HG03103 (cell line): ENCODE results near the gene BLOC1S3.

ENCODE experiments used
- ATAC-seq: cut with Tn5 transposase; IDR thresholded peaks from one replicate; pipeline ENCODE4 v1.9.1; 2021; ENCODE audit warnings: low read depth; ENCODE audit not compliant: unreplicated experiment

BLOC1S3 gene

GRCh38 chr19:45160870-45161737, 17.5 kb upstream of the BLOC1S3 start, which contains the start of gene NKPD1:
TSS of gene NKPD1 (minus strand) at chr19:45160982. CDS start at chr19:45160150, 832 bp downstream.
- ATAC-seq, result no peak

- no peak for ATAC-seq
Observed at GRCh38 chr19:45161738-45162607, 16.6 kb upstream of the BLOC1S3 start.

DNA sequence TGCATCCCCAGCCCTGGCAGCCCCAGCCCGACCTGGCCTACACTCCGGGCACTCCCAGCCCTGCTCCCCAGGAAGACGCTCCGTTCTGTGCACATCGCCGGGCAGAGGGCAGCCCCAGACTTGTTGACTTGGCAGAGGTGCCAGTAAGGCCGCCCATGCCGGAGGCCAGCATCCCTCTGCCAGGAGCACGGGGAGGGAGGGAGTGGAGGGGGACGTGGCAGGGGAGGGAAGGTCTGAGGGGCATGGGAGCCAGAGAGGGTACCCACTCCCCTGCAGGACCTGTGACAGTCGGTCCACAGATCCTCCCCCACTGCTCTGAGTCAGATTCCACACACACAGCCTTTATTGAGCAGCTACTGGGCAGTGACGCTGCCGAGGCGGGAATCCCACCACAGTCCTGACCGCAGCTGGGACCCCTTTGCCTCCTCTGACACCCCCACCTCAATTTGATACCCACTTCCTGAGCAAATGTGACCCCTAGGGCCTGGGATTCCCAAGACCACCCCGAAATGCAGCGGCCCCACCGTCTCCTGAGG, 15.9 kb upstream of the BLOC1S3 start:
- no peak for ATAC-seq

DNA sequence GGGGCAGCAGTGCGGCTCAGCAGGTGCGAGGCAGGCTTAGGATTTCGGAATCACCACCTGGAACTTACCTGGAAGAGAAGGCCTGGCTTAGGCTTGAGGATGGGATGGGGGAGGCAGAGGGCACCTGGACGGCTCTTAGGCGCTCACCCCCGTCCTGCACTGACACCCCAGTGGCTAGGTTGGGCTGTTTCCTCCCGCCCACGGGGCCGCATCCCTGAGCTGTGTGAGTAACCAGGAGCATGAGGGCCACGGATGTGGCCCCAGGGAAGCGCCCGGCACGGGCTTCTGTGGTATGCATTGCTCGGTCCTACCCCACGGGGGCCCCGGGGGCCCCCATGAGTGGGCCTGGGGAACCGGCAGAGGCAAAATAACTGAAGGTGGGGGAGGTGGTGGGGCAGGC, 15.4 kb upstream of the BLOC1S3 start:
- no peak for ATAC-seq

DNA sequence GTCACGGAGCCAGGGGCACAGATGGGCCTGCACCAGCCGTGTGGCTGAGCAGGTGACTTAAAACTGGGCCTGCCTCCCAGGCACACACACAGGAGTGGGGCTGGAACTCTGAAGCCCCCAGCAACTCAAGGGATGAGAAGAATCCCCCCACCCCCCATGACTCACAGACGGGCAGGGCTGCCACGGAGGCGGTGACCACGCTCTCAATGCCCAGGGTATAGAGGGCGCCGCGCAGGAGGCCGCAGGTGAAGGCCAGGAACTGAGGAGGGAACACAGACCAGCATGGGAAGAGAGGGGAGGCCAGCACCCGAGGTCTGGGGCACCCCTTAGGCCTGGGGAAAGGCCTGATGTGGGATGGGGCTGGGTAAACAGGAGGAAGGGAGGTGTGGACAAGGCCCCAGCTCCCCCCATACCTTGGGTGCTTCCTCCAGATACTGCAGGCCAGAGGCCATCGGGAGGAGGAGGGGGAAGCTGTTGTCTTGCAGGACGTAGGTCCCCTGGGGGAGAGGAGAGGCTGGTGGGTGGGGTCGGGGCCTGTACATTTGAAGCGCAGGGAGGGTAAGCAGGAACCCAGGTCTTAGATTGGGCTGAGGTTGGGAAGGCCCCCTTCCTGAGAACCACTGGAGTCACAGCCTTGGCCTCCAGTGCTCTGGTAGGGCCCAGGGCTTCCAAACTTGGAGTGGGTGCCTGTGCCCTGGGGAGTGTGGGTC, 14.7 kb upstream of the BLOC1S3 start:
- no peak for ATAC-seq

DNA sequence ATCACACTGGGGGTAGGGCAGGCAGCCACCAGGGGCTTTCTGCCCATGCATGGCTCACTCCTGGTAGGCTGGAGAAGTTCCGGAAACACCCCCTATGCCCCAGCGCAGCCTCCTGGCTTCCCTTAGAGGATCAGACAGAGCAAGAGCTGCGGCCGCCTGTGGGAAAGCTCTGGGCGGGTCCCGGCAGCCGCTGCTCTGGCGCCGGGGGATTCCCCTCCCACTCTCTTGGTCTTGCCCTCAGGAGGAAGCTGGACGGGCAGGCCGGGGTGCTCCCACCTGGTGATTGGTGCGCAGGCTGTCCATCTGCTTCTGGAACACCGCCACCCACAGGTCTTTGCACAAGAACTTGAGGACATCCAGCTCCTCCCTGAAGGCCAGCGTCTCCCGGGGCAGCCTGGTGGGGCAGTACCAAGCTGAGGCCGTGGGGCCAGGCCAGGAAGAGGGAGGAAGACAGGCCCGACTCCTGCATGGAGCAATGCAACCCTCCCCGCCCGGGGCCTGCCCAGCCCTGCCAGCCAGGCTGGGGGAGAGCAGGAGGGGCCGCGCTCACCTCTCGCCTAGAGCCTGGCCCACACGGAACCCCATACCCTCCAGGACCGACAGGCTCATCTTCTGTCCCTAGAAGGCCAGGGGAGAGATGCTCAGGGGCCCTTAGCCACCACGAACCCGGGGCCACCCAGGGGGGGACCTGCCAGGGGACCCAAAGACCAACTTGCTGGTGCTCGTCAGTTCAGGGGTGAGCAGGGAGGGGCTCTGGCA, 13.8 kb upstream of the BLOC1S3 start:
- ATAC-seq, result no peak

DNA sequence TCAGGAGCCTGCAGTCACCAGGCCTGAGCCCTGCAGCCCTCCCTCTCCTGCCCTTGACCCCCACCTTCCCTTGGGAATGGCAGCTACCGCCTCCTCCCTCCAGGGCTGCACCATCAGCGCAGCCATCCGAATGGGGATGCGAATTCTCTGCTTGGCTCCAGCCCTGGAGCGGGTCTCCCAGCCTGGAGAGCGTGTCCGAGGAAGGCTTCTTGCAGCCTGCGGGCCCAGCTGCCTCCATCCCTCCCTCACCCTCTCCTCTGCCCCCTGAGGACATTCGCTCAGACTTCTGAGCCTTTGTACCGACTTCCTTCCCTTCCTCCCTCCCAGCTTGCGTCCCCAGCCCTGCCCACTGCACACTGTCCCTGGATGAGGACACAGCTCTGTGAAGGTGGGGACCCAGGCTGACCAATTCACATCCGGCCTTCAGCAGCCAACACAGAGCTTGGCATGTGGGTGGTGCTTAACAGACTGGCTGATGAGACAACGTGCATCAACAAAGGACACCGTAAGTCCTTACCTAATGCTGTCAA, 11.8 kb upstream of the BLOC1S3 start:
- no peak for ATAC-seq

- no peak for ATAC-seq
Observed at GRCh38 chr19:45168767-45169351, 9.7 kb upstream of the BLOC1S3 start.

- ATAC-seq, result no peak
Observed at GRCh38 chr19:45169602-45170001, 9.0 kb upstream of the BLOC1S3 start.

DNA sequence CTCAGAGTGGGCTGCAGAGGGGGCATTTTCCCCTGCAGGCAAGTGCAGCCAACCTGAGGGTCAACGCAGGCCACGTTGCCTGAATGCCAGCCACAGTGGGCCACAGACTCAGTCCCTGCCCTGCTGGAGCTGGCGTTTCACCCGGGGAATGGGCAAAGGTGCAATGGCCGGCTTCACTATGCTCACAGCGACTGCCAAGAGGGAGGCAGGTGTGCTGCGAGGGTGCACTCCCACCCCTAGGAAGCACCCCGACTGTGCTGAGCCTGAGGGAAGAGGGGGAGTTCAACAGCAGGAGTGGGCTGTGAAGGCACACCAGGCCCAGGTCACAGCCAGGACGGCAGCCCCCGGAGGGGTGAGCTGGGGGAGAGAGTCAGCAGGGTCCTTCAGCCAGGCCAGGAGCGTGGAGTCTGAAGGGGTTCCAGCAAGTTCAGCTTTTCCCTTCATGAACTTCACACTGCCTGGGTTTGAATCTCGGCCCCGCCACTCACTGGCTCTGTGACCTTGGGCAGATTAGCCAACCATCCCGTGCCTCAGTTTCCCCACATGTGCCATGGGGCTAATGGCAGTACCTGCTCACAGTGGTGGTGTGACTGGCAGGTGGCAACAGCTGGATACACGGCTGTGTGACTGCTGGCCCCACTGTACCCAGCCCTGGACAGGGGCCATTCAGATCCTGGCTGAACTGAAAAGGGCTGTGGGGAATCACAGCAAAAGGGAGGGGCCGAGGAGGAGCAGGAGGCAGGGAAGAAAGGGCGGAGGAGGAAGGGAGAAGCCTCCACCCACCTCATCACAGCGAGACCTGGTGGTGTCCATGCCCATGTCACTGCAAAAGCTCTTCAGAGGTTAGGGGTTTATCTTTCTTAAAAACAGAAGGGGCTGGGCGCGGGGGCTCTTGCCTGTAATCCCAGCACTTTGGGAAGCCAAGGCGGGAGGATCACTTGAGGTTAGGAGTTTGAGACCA, 8.2 kb upstream of the BLOC1S3 start:
- ATAC-seq, result no peak

- ATAC-seq, result no peak
Observed at GRCh38 chr19:45171211-45171623, 7.4 kb upstream of the BLOC1S3 start.

DNA sequence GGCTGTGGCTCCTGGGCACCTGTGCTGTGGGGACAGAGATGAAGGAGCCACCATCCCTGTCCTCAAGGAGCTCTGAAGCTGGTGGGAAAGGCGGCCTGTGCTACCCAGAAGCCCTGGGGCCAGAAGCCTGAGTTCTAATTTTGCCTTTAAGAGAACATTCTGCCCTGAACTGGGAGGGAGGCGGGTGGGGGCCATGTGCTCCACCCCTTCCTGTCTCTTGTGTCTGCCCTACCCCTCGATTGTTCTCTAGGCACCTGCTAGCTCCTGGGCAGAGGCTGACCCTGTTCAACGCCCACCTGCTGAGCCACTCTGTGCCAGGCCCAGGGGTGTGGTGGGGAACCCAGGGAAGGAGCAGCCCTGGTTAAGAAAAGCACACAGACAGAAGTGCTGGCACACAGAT, 6.4 kb upstream of the BLOC1S3 start:
- no peak for ATAC-seq

DNA sequence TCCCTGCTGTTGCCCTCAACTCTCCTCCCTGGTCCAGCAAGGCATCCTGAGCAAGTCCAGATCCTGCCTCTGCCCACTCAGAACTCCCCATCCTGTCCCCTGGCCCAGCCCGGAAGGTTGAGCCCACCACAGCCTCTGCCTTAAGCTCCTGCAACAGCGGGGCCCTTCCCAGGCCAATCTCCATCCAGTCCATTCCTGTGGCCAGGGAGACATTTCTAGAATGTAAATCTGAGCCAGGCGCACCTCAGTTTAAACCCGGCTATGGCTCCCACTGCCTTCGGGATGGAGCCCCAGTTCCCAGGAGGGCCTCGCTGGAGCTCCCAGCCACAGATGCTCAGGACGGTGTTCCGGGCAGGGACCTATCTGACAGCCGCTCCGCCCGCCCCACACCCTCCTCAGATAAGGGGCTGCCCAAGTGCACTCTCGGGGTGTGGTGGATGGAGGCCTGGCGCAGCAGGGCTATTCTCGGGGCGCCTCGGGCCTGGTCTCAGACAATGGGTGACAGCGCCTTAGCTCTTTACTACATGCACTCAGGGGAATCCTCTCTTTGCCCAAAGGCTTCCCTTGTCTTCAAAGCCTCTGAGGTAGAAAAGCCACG, 5.9 kb upstream of the BLOC1S3 start:
- ATAC-seq, result no peak

DNA sequence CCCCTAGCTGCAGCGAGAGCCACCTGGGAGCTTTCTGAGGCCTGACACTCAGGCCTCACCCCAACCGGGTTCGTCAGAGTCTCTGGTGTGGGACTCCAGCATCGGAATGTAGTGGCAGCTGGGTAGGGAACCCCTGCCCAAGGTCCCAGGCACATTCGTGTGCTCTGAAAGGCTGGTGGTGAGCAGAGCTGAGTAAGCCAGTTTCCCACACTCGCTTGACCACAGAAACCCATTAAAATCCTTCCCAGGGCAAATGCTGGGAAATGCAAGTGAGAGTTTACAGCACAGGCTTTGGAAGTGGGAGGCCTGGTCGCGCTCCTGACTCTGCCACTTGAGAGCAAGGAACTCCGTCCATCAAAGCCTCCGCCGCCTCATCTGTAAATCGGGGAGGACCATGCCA, 4.8 kb upstream of the BLOC1S3 start:
- ATAC-seq, result no peak

GRCh38 chr19:45175515-45176345, 2.9 kb upstream of the BLOC1S3 start:
- ATAC-seq, result no peak

DNA sequence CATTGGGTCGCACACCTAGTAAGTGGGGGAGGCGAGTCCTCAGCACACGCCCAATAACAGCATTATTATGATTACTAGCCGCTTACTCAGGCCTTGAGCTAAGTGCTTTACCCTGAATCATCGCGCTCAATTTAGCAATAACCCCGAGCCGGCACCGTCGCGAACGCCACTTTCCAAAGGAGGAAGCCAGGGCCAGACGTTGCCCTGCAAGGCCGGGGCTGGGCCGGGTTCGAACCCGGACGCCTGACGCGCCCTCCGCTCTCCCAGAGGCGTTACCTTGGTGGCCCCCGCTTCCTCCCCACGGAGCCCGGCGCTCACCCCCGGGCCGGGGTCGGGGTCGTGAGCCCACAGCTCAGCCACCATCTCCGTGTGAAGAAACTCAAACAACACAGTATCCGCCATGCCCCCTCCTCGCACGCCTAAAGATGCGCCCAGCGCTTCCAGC, 745 bp upstream of the BLOC1S3 start, which contains the start of gene TRAPPC6A:
Gene TRAPPC6A (minus strand): TSS at position 421 of the 445 bp plus-strand sequence. CDS start 19 bp downstream, at position 402.
- ATAC-seq, result no peak
